Upper lobe of left lung (tissue), 6 donors: ENCODE data around the gene INKA2. TPM values are rescaled to one million over a fixed set of nuclear protein-coding genes. Genes with fewer than 3 reads are reported as not detected.
A peak's percentile ranks its signal among the peaks of the same experiment; 100 is the strongest.

Source experiments
- ATAC-seq, 2 donors: fragments of 200-7000 bp; cut with Tn5 transposase; one replicate each; pipeline ENCODE4 v1.9.1; 2022; ENCODE audit warnings: mild to moderate bottlenecking in 2 of 2, moderate library complexity in 2 of 2; ENCODE audit not compliant: low FRiP score in 2 of 2
- DNase-seq, 2 donors: peaks; one replicate each; pipeline ENCODE4 v3.0.0-alpha.2; 2019 to 2020
- H3K27ac ChIP-seq, 4 donors: fragments of 200-600 bp; sonication (generic); one replicate each; pipeline ENCODE4 v1.5.1; 2016 to 2019
- H3K27me3 ChIP-seq, 4 donors: fragments of 200-600 bp; sonication (generic); one replicate each; pipeline ENCODE4 v1.5.1; 2017 to 2019
- H3K36me3 ChIP-seq, 4 donors: fragments of 200-600 bp; sonication (generic); one replicate each; pipeline ENCODE4 v1.5.1; 2016 to 2019
- H3K4me1 ChIP-seq, 4 donors: fragments of 200-600 bp; sonication (generic); one replicate each; pipeline ENCODE4 v1.5.1; 2018 to 2019
- H3K4me3 ChIP-seq, 4 donors: fragments of 200-600 bp; sonication (generic); one replicate each; pipeline ENCODE4 v1.5.1; 2017 to 2019; ENCODE audit warnings: mild to moderate bottlenecking in 2 of 4, moderate library complexity in 1 of 4
- H3K9me3 ChIP-seq, 4 donors: fragments of 200-600 bp; sonication (generic); one replicate each; pipeline ENCODE4 v1.5.1; 2018 to 2019
- EP300 ChIP-seq, 4 donors: sonication (generic); formaldehyde crosslinking; IDR thresholded peaks; one replicate each; pipeline ENCODE4 v1.5.1; 2017; ENCODE audit warnings: antibody characterized with exemption in 4 of 4, control low read depth in 2 of 4
- POLR2A ChIP-seq, 4 donors: fragments of 450-650 bp; IDR thresholded peaks; one replicate each; pipeline ENCODE4 v1.5.1; 2016 to 2017; ENCODE audit warnings: antibody characterized with exemption in 4 of 4, mild to moderate bottlenecking in 2 of 4
- POLR2AphosphoS5 ChIP-seq, 2 donors: sonication (generic); formaldehyde crosslinking; IDR thresholded peaks; one replicate each; pipeline ENCODE4 v1.5.1; 2017; ENCODE audit warnings: antibody characterized with exemption in 2 of 2
- WGBS, 2 donors: methylation state at CpG; one replicate each; pipeline ENCODE4 v1.1.5; 2017 to 2018; 5-methylcytosine and 5-hydroxymethylcytosine counted together
- total RNA-seq, 6 donors: library from RNA; depleted of rRNA in 4 of 6; stranded (reverse); fragments of >200 nt in 4 of 6; gene quantifications; one replicate each; pipeline versions ENCODE4 v1.1.0 to v1.2.1, GENCODE V29; 2016 to 2021
- TF ChIP-seq, protein P1 (sequence below), 6 experiments: fragments of 450-650 bp in 4 of 6; fragments of 200-600 bp in 2 of 6; sonication (generic) in 2 of 6; IDR thresholded peaks; one replicate each; pipeline ENCODE4 v1.5.1; 2016 to 2019; ENCODE audit warnings: antibody characterized with exemption in 6 of 6
- donor health status: DM: no; HTN: no; CAD: no; lungs with moderate emphysema.
- donor health status: DM: no; HTN: yes; CAD: no; lungs with severe emphysema.

Gene INKA2
- total RNA-seq, 6 donors from 2014 or later: 4.5 to 11.5 (median 7.4) TPM

DNA sequence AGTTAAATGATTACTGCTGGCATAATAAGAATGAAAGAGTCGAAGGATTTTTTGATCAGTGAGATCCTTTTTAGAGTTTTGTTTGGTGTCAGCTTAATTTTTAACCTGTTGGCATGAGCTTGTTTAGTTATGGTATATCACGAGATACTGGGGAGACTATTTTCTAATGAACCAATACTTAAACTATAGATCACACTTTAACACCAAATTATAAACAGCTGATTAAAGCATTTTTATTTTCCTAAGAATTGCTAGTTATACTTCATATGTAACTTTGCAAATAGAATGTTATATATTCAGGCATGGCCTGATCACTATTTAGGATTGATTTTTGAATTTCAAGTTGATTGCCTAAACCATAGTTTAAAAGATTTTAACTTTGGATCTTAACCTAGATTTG, 22.5 kb upstream of the INKA2 start:
- DNase-seq (no peak), ATAC-seq (no peak)
- no peak overlapping the region for H3K4me3 ChIP-seq
- 88 to 97% methylated on average over 2 of the region's 2 CpGs for WGBS, 2 donors
- no peaks in the 10 kb centered on the region for H3K27me3 ChIP-seq
- TF ChIP-seq POLR2A (IDR thresholded peaks at IDR 0.05) (no peak), POLR2AphosphoS5 (IDR thresholded peaks at IDR 0.05) (no peak)
- no peaks in the 10 kb centered on the region for H3K9me3 ChIP-seq
- no peak overlapping the region for H3K27ac ChIP-seq
- H3K4me1 ChIP-seq: peaks cover 2 to 12% (median 6%) of the 10 kb centered on the region in 4 donors
- H3K36me3 ChIP-seq: peaks cover 18 to 87% (median 36%) of the 10 kb centered on the region in 4 donors

DNA sequence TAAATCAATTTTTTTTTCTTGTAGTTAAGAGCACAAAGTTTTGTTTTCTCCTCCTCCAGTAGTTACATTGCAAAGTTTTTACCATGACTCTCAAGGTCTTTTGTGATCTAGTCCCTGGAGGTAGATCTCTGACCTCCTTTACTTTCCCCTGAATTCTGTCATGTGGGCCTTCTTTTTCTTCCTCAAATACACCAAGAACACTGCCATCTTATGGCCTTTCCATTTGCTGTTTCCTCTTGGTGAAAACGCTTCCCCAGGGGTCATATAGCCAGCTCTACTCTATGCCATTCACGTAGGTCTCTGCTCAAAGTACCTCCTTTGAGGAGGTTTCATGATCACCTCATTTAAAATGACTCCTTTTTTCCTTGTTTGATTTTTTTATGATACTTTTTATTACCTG, 19.2 kb upstream of the INKA2 start:
- no peak overlapping the region for H3K4me3 ChIP-seq
- no peak for TF ChIP-seq POLR2A (IDR thresholded peaks at IDR 0.05)
- no peak for TF ChIP-seq POLR2AphosphoS5 (IDR thresholded peaks at IDR 0.05)
- no peak for TF ChIP-seq EP300 (IDR thresholded peaks at IDR 0.05)
- TF ChIP-seq, protein P1, sequence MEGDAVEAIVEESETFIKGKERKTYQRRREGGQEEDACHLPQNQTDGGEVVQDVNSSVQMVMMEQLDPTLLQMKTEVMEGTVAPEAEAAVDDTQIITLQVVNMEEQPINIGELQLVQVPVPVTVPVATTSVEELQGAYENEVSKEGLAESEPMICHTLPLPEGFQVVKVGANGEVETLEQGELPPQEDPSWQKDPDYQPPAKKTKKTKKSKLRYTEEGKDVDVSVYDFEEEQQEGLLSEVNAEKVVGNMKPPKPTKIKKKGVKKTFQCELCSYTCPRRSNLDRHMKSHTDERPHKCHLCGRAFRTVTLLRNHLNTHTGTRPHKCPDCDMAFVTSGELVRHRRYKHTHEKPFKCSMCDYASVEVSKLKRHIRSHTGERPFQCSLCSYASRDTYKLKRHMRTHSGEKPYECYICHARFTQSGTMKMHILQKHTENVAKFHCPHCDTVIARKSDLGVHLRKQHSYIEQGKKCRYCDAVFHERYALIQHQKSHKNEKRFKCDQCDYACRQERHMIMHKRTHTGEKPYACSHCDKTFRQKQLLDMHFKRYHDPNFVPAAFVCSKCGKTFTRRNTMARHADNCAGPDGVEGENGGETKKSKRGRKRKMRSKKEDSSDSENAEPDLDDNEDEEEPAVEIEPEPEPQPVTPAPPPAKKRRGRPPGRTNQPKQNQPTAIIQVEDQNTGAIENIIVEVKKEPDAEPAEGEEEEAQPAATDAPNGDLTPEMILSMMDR (IDR thresholded peaks at IDR 0.05): no peak
- DNase-seq (no peak), ATAC-seq (no peak)
- no peaks in the 10 kb centered on the region for H3K9me3 ChIP-seq
- no peak overlapping the region for H3K27ac ChIP-seq
- WGBS, 2 donors: 70 to 84% methylated on average over 2 of the region's 2 CpGs
- H3K36me3 ChIP-seq: peaks cover 10 to 54% (median 19%) of the 10 kb centered on the region in 4 donors
- peaks cover 12 to 28% (median 13%) of the 10 kb centered on the region in 4 donors for H3K4me1 ChIP-seq
- no peaks in the 10 kb centered on the region for H3K27me3 ChIP-seq

DNA sequence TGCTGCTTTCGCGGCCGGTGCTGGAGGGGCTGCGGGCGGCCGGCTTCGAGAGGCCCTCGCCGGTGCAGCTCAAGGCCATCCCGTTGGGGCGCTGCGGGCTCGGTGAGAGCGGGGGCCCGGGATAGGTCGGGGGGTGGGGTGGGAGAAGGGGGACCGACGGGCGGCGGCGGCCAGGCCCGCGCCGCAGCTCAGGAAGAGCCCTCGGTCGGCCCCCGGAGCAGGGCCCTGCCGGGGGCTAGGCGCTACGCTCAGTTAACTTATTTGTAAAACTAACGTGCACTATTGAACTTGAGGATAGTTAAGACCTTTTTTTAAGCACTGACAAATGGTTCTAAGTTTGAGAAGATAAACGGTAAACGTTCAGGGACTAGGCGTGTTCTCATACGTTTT, 16.9 kb upstream of the INKA2 start:
- H3K27me3 ChIP-seq: no peaks in the 10 kb centered on the region
- peaks cover 12 to 28% (median 13%) of the 10 kb centered on the region in 4 donors for H3K4me1 ChIP-seq
- DNase-seq: no peak
- peak; percentile 49 to 63 for ATAC-seq
- TF ChIP-seq, protein P1 (IDR thresholded peaks at IDR 0.05): no peak
- TF ChIP-seq POLR2AphosphoS5 (IDR thresholded peaks at IDR 0.05) (no peak), EP300 (IDR thresholded peaks at IDR 0.05) (no peak)
- peak overlapping the region; percentile 79 to 95 (median 90) for H3K27ac ChIP-seq
- H3K36me3 ChIP-seq: peaks cover 0 to 31% (median 7%) of the 10 kb centered on the region in 4 donors
- H3K4me3 ChIP-seq: peak overlapping the region; percentile 68 to 96 (median 81)
- H3K9me3 ChIP-seq: no peaks in the 10 kb centered on the region
- WGBS, 2 donors: 1 to 2% methylated on average over 9 to 16 of the region's 35 CpGs

DNA sequence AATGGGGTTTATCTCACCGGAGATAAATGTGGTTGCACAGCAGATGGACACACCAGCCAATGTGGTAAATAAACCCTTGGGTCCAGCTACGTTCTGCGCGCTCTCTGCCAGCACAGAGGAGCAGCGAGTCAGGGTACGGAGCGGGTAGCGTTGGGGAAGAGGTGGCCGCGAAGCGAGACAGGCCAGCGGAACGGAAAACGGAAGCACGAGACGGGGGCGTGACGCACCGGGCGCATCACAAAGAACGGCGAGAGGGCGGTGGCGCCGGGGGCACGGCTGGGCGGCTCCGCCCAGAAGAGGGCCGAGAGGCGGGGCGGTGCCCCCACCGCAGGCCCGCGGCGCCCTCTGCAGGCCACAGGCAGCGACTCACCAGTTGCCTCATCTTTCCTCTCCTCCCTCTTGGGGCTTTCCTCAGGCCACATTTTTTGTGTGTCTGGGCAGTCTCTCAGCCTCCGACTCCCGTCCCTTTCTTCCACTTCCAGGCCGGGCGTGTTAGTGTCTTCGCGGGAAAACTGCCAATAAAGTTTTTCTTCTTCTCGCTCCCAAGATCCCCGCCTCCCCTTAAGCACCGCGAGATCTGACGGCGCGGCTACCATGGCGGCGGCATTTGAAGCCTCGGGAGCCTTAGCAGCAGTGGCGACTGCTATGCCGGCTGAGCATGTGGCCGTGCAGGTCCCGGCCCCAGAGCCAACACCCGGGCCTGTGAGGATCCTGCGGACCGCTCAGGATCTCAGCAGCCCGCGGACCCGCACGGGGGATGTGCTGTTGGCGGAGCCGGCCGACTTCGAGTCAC, 16.3 kb upstream of the INKA2 start, which contains the start of gene DDX20:
Gene DDX20 (plus strand): TSS at position 571 of the 793 bp plus-strand sequence. CDS start 24 bp downstream, at position 595.
- ATAC-seq (peak; percentile 98 to 99), DNase-seq (peak; percentile 95 to 98)
- peaks cover 12 to 28% (median 13%) of the 10 kb centered on the region in 4 donors for H3K4me1 ChIP-seq
- peaks cover 0 to 25% (median 4%) of the 10 kb centered on the region in 4 donors for H3K36me3 ChIP-seq
- 0% methylated on average over 29 to 46 of the region's 67 CpGs for WGBS, 2 donors
- TF ChIP-seq, protein P1 (IDR thresholded peaks at IDR 0.05): peak; percentile 78 to 99 (median 94)
- peak; percentile 79 to 85 for TF ChIP-seq POLR2AphosphoS5 (IDR thresholded peaks at IDR 0.05)
- peak in 2 of 4 donors; percentile 57 to 67 for TF ChIP-seq POLR2A (IDR thresholded peaks at IDR 0.05)
- TF ChIP-seq EP300 (IDR thresholded peaks at IDR 0.05): peak in 2 of 4 donors; percentile 36 to 81
- H3K9me3 ChIP-seq: no peaks in the 10 kb centered on the region
- H3K27ac ChIP-seq: peak within 1 kb of the TSS; percentile 79 to 95 (median 90)
- H3K27me3 ChIP-seq: no peaks in the 10 kb centered on the region
- peak within 1 kb of the TSS; percentile 68 to 96 (median 81) for H3K4me3 ChIP-seq

DNA sequence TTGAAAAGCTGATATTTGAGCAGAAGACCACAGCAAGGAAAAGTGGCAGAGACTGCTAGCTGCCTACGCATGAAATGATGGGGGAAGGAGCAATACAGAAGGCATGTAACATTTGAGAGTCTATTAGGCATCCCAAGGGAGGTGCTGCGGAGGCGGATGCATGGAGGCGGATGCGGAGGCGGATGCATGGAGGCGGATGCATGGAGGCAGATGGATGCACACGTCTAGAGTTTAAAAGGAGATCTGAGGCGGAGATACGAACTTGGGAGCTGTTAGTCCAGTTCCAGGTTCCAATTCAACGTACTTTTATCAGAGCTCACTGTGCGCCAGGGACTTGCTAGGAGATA, 15.8 kb upstream of the INKA2 start:
- WGBS, 2 donors: 0 to 1% methylated on average over 12 of the region's 12 CpGs
- peaks cover 12 to 28% (median 13%) of the 10 kb centered on the region in 4 donors for H3K4me1 ChIP-seq
- ATAC-seq (peak in 1 of 2 donors; percentile 32), DNase-seq (peak; percentile 37 to 54)
- TF ChIP-seq POLR2A (IDR thresholded peaks at IDR 0.05) (no peak), EP300 (IDR thresholded peaks at IDR 0.05) (no peak), POLR2AphosphoS5 (IDR thresholded peaks at IDR 0.05) (no peak)
- TF ChIP-seq, protein P1 (IDR thresholded peaks at IDR 0.05): no peak
- H3K36me3 ChIP-seq: peaks cover 0 to 20% (median 0%) of the 10 kb centered on the region in 4 donors
- H3K9me3 ChIP-seq: no peaks in the 10 kb centered on the region
- peak overlapping the region; percentile 79 to 95 (median 90) for H3K27ac ChIP-seq
- H3K4me3 ChIP-seq: peak overlapping the region; percentile 15 to 96 (median 77)
- no peaks in the 10 kb centered on the region for H3K27me3 ChIP-seq
